Testis (tissue), 3 donors: ENCODE results near the gene ABHD17A. TPM values are rescaled to one million over a fixed set of nuclear protein-coding genes. Genes with fewer than 3 reads are reported as not detected.
"Not testable (repeated sequence)": the region's sequence is repeated elsewhere in the genome, so short reads cannot be mapped to it uniquely, and the experiment has no call there.

ENCODE experiments used
- DNase-seq: peaks from one replicate; pipeline ENCODE4 v3.0.0-alpha.2; 2019
- H3K27ac ChIP-seq, 2 donors: fragments of 200-600 bp; sonication (generic); one replicate each; pipeline ENCODE4 v1.5.1; 2019
- H3K27me3 ChIP-seq: fragments of 200-600 bp; sonication (generic); one replicate; pipeline ENCODE4 v1.5.1; 2019
- H3K36me3 ChIP-seq: fragments of 200-600 bp; sonication (generic); one replicate; pipeline ENCODE4 v1.5.1; 2017; ENCODE audit warnings: low read depth; ENCODE audit errors: missing control alignments
- H3K4me1 ChIP-seq: fragments of 200-600 bp; sonication (generic); one replicate; pipeline ENCODE4 v1.5.1; 2019
- H3K4me3 ChIP-seq, 2 donors: fragments of 200-600 bp; sonication (generic); one replicate each; pipeline ENCODE4 v1.5.1; 2017 to 2019
- H3K9me3 ChIP-seq: fragments of 200-600 bp; sonication (generic); one replicate; pipeline ENCODE4 v1.5.1; 2017
- POLR2A ChIP-seq: fragments of 450-650 bp; IDR thresholded peaks from one replicate; pipeline ENCODE4 v1.6.1; 2017; ENCODE audit warnings: antibody characterized with exemption, mild to moderate bottlenecking, moderate library complexity
- WGBS, 2 donors: methylation state at CpG; one replicate each; pipeline ENCODE4 v1.1.5; 2018; 5-methylcytosine and 5-hydroxymethylcytosine counted together
- intact Hi-C: fragments of 100-400 bp; cut with DNase I; formaldehyde crosslinking; loops from one replicate; pipeline ENCODE4 v1.15.1; 2023; ENCODE audit warnings: low total_unique reads
- polyA plus RNA-seq: library from polyadenylated mRNA; stranded (reverse); fragments of 350-450 nt; fragmentation: Illumina TruSeq; extraction: RNeasy Lipid Tissue Mini Kit (QIAGEN cat#74804); gene quantifications from one replicate; pipeline ENCODE4 v1.2.3, GENCODE V29; 2014; ENCODE audit warnings: low read depth, low replicate concordance; ENCODE audit not compliant: insufficient read depth
- total RNA-seq, 2 donors: library from RNA; depleted of rRNA; stranded (reverse); fragments of >200 nt; gene quantifications; one replicate each; pipeline ENCODE4 v1.2.3, GENCODE V29; 2016
- TF ChIP-seq, protein P1 (sequence below), 3 experiments: fragments of 450-650 bp in 2 of 3; fragments of 200-600 bp in 1 of 3; sonication (generic) in 1 of 3; IDR thresholded peaks; one replicate each; pipeline ENCODE4 v1.5.1; 2016 to 2019; ENCODE audit warnings: antibody characterized with exemption in 3 of 3, mild to moderate bottlenecking in 2 of 3, moderate library complexity in 1 of 3

ABHD17A gene
- total and polyA plus RNA-seq, 3 donors from 2014 or later = 51.1 to 140 (median 127) TPM

DNA sequence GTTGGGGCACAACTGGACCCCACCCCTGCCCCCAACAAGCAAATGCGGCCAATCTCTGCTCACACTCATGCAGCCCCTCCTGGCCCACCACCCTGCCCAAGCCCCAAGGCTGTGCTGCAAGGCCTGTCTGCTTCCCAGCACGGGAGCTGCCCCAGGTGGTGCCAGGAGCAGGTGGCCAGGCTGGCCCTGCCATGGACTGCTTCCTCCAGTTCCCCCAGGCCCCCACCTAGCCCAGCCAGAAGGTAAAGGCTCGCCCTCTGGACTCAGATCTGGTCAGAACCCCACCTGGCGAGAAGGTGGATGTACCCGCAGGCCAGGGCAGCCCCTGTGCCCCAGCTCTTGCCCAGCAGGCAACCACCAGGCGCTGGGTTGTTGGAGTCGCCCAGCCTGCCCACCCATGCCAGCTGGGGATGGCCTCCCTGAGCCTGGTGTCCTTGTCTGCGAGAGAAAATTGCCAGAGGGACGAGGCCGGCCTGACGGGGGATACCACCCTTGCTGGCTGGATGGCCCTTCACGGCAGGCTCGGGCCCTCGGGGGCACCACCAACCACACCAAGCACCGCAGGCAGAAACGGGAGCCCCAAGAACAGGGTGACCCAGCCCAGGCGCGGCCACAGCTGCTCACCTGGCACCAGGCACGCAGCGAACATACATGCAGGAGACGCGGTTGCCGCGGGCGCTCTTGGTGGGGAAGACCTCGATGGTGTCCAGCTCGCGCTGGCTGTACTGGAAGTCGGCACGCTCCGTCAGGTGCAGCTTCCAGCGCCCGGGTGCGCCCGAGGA, 4.5 kb downstream of the ABHD17A start:
- Histone ChIP-seq H3K4me3 (no peak overlapping the region), H3K36me3 (no peaks in the 10 kb centered on the region), H3K27ac (no peak overlapping the region), H3K4me1 (peaks cover 30% of the 10 kb centered on the region), H3K27me3 (no peaks in the 10 kb centered on the region), H3K9me3 (no peaks in the 10 kb centered on the region)
- TF ChIP-seq, protein P1, sequence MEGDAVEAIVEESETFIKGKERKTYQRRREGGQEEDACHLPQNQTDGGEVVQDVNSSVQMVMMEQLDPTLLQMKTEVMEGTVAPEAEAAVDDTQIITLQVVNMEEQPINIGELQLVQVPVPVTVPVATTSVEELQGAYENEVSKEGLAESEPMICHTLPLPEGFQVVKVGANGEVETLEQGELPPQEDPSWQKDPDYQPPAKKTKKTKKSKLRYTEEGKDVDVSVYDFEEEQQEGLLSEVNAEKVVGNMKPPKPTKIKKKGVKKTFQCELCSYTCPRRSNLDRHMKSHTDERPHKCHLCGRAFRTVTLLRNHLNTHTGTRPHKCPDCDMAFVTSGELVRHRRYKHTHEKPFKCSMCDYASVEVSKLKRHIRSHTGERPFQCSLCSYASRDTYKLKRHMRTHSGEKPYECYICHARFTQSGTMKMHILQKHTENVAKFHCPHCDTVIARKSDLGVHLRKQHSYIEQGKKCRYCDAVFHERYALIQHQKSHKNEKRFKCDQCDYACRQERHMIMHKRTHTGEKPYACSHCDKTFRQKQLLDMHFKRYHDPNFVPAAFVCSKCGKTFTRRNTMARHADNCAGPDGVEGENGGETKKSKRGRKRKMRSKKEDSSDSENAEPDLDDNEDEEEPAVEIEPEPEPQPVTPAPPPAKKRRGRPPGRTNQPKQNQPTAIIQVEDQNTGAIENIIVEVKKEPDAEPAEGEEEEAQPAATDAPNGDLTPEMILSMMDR (IDR thresholded peaks at IDR 0.05) = no peak
- WGBS, 2 donors = 85% methylated on average over 12 of the region's 35 CpGs; no CpG with 5 or more reads in 1 of the 2 donors
- intact Hi-C loops = no loop called here
- no peak for DNase-seq

DNA sequence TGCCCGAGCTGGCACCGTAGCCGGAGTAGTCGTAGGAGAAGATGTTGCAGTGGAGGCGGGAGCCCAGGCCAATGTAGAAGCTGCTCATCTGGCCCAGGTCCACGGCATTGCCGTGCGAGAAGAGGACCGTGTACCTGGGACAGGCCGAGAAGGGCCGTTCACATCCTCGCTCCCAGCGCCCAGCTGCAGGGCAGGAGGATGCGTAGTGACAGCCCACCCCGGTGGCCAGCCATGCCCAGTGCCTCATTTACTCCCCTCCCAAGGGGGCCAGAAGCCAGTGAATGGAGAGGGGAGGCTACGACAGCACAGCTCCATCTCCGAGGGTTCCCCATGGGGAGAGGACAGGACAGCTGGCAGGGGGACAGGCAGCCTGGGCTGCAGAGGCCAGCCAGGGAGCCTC, 5.3 kb downstream of the ABHD17A start:
- H3K9me3 ChIP-seq, intact Hi-C loops, H3K4me3 ChIP-seq, H3K27ac ChIP-seq, H3K36me3 ChIP-seq, H3K27me3 ChIP-seq, DNase-seq: not testable (repeated sequence)
- WGBS, 2 donors = 60 to 88% methylated on average over 9 to 12 of the region's 17 CpGs
- peaks cover 30% of the 10 kb centered on the region for H3K4me1 ChIP-seq

DNA sequence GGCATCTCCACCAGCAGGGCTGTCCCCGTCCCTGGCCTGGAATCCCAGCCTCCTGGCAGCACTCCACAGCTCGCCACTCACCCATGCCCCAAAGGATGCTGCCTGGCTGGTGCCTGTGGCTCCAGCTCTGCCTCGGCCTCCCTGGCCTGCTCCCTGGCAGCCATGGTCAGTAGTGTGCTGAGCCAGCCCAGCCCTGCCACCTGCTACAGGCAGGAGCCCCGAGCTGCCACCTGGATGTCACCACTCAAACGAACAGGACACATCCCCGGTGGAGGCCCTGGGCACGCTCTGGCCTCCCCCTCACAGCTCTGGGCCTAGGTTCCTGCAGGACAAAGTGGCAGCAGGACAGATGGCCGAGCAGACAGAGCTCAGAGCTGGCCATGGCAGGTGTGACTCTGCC, 6.7 kb downstream of the ABHD17A start:
- H3K27me3 ChIP-seq, H3K27ac ChIP-seq, H3K4me3 ChIP-seq, H3K36me3 ChIP-seq, DNase-seq, intact Hi-C loops, H3K9me3 ChIP-seq: not testable (repeated sequence)
- WGBS, 2 donors = 79 to 95% methylated on average over 4 to 8 of the region's 8 CpGs
- peaks cover 30% of the 10 kb centered on the region for H3K4me1 ChIP-seq

DNA sequence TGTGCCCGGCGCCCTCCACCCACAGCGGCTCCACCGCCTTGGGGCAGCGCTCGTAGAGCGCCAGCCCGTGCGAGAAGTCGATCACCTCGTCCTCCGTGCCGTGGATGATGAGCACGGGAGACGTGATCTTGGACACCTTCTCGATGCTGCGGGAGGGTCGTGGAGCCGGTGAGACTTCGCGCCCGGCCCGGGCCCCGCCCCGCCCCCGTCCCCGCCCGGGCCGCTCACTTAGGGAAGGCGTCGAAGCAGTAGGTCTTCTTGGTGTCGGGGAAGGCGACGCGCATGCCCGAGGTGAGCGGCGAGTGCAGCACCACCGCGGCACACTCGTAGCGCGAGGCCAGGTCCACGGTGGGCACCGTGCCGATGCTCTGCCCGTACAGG, 8.0 kb downstream of the ABHD17A start:
- H3K27me3 ChIP-seq, H3K36me3 ChIP-seq, DNase-seq, H3K4me3 ChIP-seq, intact Hi-C loops, H3K27ac ChIP-seq, H3K9me3 ChIP-seq: not testable (repeated sequence)
- 56 to 72% methylated on average over 9 to 29 of the region's 47 CpGs for WGBS, 2 donors
- H3K4me1 ChIP-seq = peaks cover 34% of the 10 kb centered on the region

DNA sequence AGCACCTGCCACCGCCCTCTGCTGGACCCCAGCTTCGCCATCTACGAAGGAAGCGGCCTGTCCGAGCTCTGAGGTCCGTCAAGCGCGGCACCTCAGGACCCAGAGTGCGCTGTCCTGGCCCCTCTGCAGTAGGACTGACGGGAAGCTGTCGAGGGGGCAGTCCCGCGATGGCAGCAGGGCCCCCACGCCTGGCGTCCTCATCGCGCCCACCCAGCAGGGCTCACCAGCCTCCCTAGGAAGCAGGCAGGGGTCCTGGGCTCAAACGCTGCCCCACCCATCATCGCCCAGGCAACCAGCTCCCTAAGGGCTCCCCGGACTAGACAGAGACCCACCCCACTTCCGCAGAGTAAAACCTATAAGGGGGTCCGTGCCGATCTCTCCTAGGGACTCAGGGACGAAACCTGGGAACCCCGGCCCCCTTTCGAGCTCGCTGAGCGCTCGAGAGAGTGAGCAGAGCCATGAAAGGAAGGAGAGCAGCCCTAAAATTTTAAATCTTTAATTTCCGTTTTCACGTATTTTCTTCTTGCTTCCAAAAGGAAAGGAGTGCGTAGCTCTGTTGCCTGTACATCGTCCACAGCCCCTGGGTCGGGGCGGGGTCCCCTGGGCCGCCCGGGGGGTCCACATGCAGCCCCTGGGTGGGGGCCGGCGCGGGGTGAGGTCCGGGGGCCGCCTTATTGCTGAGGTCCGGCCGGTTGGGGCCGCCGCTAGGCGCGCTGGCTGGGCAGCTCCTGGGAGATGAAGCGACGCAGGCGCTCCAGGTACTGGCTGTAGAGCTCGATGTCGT, 8.6 kb downstream of the ABHD17A start:
- 31 to 47% methylated on average over 25 to 40 of the region's 53 CpGs for WGBS, 2 donors
- Histone ChIP-seq H3K27ac (peak overlapping the region; percentile 81 to 88), H3K4me3 (peak overlapping the region; percentile 85 to 93), H3K4me1 (peaks cover 31% of the 10 kb centered on the region)
- intact Hi-C loops, H3K27me3 ChIP-seq, H3K36me3 ChIP-seq, H3K9me3 ChIP-seq, DNase-seq: not testable (repeated sequence)

DNA sequence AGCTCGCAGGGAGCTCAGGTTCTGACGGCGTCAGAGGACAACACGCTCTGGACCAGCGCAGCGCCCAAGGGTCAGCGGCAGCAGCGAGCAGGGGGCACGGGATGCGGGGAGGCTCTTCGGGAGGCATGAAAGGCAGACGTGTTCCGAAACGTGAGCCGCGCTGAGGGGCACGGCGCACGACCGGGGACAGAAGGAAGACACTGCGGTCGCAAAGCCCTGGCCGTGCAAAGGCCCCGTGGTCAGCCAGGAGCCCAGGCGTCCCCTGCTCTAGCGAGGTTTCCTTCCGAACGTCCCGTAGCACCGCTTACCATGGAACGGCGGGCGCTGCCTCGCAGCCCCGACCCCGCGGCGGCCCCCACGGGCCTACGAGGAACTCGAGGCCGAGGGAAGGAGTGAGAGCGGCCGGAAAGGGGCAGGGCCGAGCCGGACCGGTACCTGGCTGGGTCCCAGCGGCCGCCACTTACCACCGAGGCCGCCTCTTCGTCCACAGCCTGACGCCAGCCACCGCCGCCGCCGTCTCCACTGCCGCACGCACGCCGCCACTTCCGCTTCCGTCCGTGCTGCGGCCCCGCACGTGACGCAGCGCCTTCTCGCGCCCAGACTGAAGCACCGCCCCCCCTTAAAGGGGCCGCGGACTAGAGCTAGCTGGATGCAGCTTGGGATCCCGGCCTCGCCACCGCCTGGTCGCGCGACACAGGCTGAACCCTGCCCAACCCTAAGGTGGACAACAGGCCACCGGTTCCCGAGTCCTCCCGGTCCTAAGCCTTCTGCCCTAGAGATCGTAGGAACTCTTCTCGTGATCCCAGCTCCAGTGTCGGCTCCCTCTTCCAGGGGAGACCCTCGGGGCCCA, 9.4 kb downstream of the ABHD17A start:
- H3K36me3 ChIP-seq = no peaks in the 10 kb centered on the region
- H3K4me1 ChIP-seq = peaks cover 31% of the 10 kb centered on the region
- H3K4me3 ChIP-seq = peak overlapping the region; percentile 85 to 93
- DNase-seq = peak; percentile 98
- intact Hi-C loops = no loop called here
- no peaks in the 10 kb centered on the region for H3K9me3 ChIP-seq
- WGBS, 2 donors = 0 to 1% methylated on average over 11 to 87 of the region's 87 CpGs
- no peaks in the 10 kb centered on the region for H3K27me3 ChIP-seq
- TF ChIP-seq, protein P1 (IDR thresholded peaks at IDR 0.05) = no peak
- TF ChIP-seq POLR2A = peak; percentile 60
- peak overlapping the region; percentile 81 to 88 for H3K27ac ChIP-seq

DNA sequence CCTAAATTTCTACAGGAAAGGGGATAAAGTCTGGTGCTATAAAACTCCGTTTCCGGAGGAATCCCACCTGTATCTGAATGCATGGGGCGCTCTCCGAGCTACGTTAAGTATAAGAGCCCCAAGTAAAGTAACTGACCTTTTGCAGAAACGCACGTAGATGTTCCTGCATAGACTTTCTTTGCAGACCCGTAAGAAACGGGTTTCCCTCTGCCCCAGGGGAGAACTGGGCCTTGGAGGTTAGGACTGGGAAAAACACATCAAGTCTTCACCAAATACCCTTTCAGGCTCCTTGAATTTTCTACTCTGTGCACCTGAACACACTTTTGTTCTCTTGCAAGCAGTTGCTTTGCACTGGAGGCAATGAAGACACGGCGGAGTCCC, 10.0 kb downstream of the ABHD17A start:
- DNase-seq, H3K27me3 ChIP-seq, H3K36me3 ChIP-seq, H3K9me3 ChIP-seq, intact Hi-C loops: not testable (repeated sequence)
- Histone ChIP-seq H3K27ac (peak overlapping the region; percentile 81 to 88), H3K4me1 (peaks cover 31% of the 10 kb centered on the region), H3K4me3 (peak overlapping the region; percentile 85 to 93)
- 1 to 2% methylated on average over 9 to 11 of the region's 11 CpGs for WGBS, 2 donors
